ENCODE data around the gene ZNF408.
A peak's percentile ranks its signal among the peaks of the same experiment; 100 is the strongest.

Gene ZNF408

GRCh38 chr11:46700241-46701077, at the start of gene ZNF408, which contains the start of gene ARHGAP1:
TSS of gene ZNF408 (plus strand) at chr11:46701031. CDS start at chr11:46701048, 17 bp downstream.
TSS of gene ARHGAP1 (minus strand) at chr11:46700619. CDS start at chr11:46696107, 4,512 bp downstream.
- in situ Hi-C loops (cut with MboI; ENCODE audit: low pct_unique_long_range_greater_than_20kb, low sequenced_read_pairs, unreplicated experiment): no loop called here
- no peak for TF ChIP-seq CTCF (IDR thresholded peaks at IDR 0.05; ENCODE audit: extremely low read depth, insufficient read depth, missing control alignments)

GRCh38 chr11:46655631-46656030, 45.2 kb upstream of the ZNF408 start:
- TF ChIP-seq CTCF (IDR thresholded peaks at IDR 0.05; ENCODE audit: extremely low read depth, insufficient read depth, missing control alignments): no peak
- in situ Hi-C loops (cut with MboI; ENCODE audit: low pct_unique_long_range_greater_than_20kb, low sequenced_read_pairs, unreplicated experiment): no loop called here
- DNase-seq (ENCODE audit: low spot score): no peak

More at GRCh38 chr11:46700241-46701077, at the start of gene ZNF408, which contains the start of gene ARHGAP1:
- DNase-seq (ENCODE audit: low spot score): peak; percentile 94

DNA sequence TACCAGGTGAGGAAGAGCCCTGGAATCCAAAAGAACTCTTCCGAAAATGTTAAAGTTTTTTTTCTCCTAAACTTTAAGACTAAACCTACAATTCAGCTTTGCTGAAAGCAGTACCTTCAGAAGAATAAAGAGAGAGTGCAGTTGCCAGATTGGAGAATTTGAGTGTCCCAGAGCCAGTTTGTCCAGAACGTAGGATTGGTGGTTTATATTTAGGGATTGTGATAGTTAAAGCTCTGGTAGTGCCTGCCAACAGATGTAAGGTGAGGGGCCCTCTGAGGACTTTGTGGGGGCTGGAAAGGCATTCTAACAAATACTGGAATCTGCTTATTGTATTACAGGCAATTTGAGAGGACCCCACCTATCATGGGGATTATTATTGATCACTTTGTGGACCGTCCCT, 43.6 kb upstream of the ZNF408 start:
- no peak for TF ChIP-seq CTCF (IDR thresholded peaks at IDR 0.05; ENCODE audit: extremely low read depth, insufficient read depth, missing control alignments)
- no peak for DNase-seq (ENCODE audit: low spot score)
- in situ Hi-C loops (cut with MboI; ENCODE audit: low pct_unique_long_range_greater_than_20kb, low sequenced_read_pairs, unreplicated experiment): no loop called here

DNA sequence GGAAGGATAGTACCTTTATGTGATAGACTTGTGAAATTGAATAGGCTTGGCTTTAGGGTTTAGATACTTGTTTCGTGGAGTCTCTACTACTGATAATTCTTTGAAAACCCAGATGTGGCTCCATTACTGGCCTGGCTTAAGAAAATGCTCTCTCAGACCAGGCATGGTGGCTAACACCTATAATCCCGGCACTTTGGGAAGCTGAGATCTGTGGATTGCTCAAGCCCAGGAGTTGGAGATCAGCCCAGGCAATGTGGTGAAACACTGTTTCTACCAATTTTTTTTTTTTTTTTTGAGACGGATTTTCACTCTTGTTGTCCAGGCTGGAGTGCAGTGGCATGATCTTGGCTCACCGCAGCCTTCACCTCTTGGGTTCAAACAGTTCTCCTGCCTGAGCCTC, 42.6 kb upstream of the ZNF408 start:
- in situ Hi-C loops (cut with MboI; ENCODE audit: low pct_unique_long_range_greater_than_20kb, low sequenced_read_pairs, unreplicated experiment): no loop called here
- DNase-seq (ENCODE audit: low spot score): no peak

DNA sequence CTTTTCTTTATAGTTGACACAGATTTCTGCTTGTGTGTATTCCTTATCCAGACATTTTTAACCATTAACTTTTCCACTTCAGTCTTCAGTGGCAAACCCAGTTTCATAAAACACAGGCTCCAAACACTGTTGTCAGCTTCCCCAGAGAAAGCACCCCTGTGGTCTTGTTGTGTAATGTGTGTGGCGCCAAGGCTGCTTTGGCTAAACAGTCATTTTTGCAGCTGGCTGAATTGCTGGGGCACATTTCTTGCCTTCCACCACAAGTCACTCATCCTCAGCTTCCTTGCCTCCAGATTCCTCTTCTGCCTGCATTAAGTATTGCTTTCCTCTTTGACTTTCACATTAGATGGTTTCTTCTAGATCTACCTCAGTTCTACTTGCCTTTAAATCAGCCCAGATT, 40.9 kb upstream of the ZNF408 start:
- TF ChIP-seq CTCF (IDR thresholded peaks at IDR 0.05; ENCODE audit: extremely low read depth, insufficient read depth, missing control alignments): no peak
- in situ Hi-C loops (cut with MboI; ENCODE audit: low pct_unique_long_range_greater_than_20kb, low sequenced_read_pairs, unreplicated experiment): no loop called here
- no peak for DNase-seq (ENCODE audit: low spot score)

More for the DNA sequence above, 42.6 kb upstream of the ZNF408 start:
- no peak for TF ChIP-seq CTCF (IDR thresholded peaks at IDR 0.05; ENCODE audit: extremely low read depth, insufficient read depth, missing control alignments)

GRCh38 chr11:46661836-46662235, 39.0 kb upstream of the ZNF408 start:
- DNase-seq (ENCODE audit: low spot score): no peak
- no peak for TF ChIP-seq CTCF (IDR thresholded peaks at IDR 0.05; ENCODE audit: extremely low read depth, insufficient read depth, missing control alignments)
- in situ Hi-C loops (cut with MboI; ENCODE audit: low pct_unique_long_range_greater_than_20kb, low sequenced_read_pairs, unreplicated experiment): no loop called here
